ENCODE results near the gene CDV3.

DNA sequence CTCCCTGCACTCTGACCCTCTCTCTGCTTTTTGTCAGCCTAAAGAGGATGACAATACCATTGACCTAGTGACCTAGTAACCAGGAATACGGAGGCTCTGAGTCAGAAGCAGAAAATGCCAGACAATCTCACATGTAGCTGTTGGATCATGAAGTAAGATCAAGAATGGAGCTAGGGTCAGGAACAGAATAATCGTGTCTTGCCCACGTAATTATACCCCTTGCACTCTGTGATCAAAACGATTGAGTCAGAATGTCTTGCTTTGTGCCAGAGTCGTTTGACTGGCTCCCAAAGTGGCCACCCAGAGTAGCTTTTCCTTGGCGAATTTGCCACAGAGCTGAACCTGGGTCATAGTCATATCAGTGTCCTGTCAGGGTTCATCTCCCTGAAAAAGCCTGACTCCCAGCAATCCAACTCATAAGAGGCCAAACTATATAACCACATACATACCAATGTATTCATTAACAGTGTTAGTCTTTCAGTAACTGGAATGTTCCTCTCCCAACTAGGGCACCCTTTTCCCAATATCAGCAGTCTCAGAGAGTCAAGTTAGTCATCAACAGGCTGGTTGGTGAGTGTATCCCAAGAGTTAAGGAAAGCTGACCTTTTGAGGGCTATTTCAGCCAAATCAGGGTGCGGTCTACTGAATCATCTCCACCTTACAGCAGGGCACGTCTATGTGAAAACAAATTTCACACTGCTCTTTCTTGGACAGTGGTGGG is 5.0 kb upstream of the CDV3 start:
- TF ChIP-seq GATA3 (IDR thresholded peaks at IDR 0.05; ENCODE audit: low read depth, low read length) (no peak), GATA2 (IDR thresholded peaks at IDR 0.05; ENCODE audit: low read depth, low read length) (no peak)
